K562 (cell line): ENCODE measurements around the gene PRR7. TPM values are rescaled to one million over a fixed set of nuclear protein-coding genes. Genes with fewer than 3 reads are reported as not detected.

Experiments
- ATAC-seq: fragments of 200-7000 bp; cut with Tn5 transposase; 3 replicates; pipeline ENCODE4 v1.9.1; 2020; ENCODE audit warnings: moderate library complexity
- BruUV-seq: library from RNA; stranded (reverse); fragments of 400-500 nt; replicated peaks from 2 replicates; lab custom pipeline; 2021; lab: Mats Ljungman, UMichigan
- CTCF ChIA-PET: fragments of 300-600 bp; formaldehyde crosslinking; extraction: SDS; loops from one replicate; lab custom pipeline; 2021; ENCODE audit warnings: low intra/inter-chr PET ratio; lab: Yijun Ruan, JAX
- POLR2A ChIA-PET: fragments of 300-600, 350-650 bp; sonication (Branson Sonifier 250); formaldehyde crosslinking; extraction: SDS; loops from one replicate; lab custom pipeline; 2021; ENCODE audit warnings: antibody characterized with exemption, inconsistent platforms; lab: Yijun Ruan, JAX
- DNase-seq, 4 experiments: peaks; one replicate each; pipeline versions ENCODE4 v3.0.0 to v3.0.0-alpha.2; 2011 to 2018; ENCODE audit warnings: low spot score in 3 of 4, mixed read lengths in 3 of 4; ENCODE audit errors: extremely low read depth in 1 of 4
- FAIRE-seq: peaks from 2 replicates; lab custom pipeline; 2011; peaks lifted over from hg19 to GRCh38; lab: Jason Lieb, UNC
- H2AFZ ChIP-seq: 2 replicates; pipeline ENCODE4 v1.6.0; 2011; ENCODE audit warnings: low read depth, low read length, control low read depth, inconsistent platforms
- H3K27ac ChIP-seq: fragments of 200-600 bp; 3 replicates; pipeline ENCODE4 v1.8.0; 2011; ENCODE audit warnings: low read depth, mild to moderate bottlenecking, control low read depth, inconsistent platforms, low read length, moderate library complexity, mixed read lengths; ENCODE audit errors: extremely low read depth
- H3K27me3 ChIP-seq, 2 experiments: fragments of 300-600 bp in 1 of 2; 2 replicates in 1 of 2; 3 replicates in 1 of 2; pipeline versions ENCODE4 v1.6.0 to v1.8.0; 2011; ENCODE audit warnings: inconsistent platforms in 2 of 2, low read length in 2 of 2, mild to moderate bottlenecking in 1 of 2, mixed read lengths in 1 of 2, moderate library complexity in 1 of 2; ENCODE audit not compliant: control insufficient read depth in 2 of 2, insufficient read depth in 2 of 2
- H3K36me3 ChIP-seq: fragments of 300-600 bp; 3 replicates; pipeline ENCODE4 v1.8.0; 2011; ENCODE audit warnings: mild to moderate bottlenecking, low read length, inconsistent platforms; ENCODE audit not compliant: control insufficient read depth, insufficient read depth
- H3K4me1 ChIP-seq, 2 experiments: fragments of 200-600 bp in 1 of 2; replicated peaks in 1 of 2; 2 replicates in 1 of 2; 3 replicates in 1 of 2; pipeline versions ENCODE4 v1.5.1 to v1.8.0; 2011; ENCODE audit warnings: inconsistent platforms in 2 of 2, low read length in 2 of 2, mild to moderate bottlenecking in 1 of 2, mixed read lengths in 1 of 2, moderate library complexity in 1 of 2; ENCODE audit not compliant: control insufficient read depth in 2 of 2, insufficient read depth in 2 of 2
- H3K4me2 ChIP-seq: 2 replicates; pipeline ENCODE4 v1.6.1; 2011; ENCODE audit warnings: low read length, control low read depth, inconsistent platforms, mixed read lengths; ENCODE audit not compliant: insufficient read depth
- H3K4me3 ChIP-seq: fragments of 200-600 bp; sonication (generic), shearing (Covaris generic); 2 replicates; pipeline ENCODE4 v1.5.1; 2016; ENCODE audit warnings: control low read depth, inconsistent platforms
- H3K79me2 ChIP-seq: fragments of 200-600 bp; 3 replicates; pipeline ENCODE4 v1.8.0; 2011; ENCODE audit warnings: low read length, inconsistent platforms; ENCODE audit not compliant: control insufficient read depth, insufficient read depth
- H3K9ac ChIP-seq, 2 experiments: 2 replicates each; pipeline versions ENCODE4 v1.6.0 to v1.6.1; 2011; ENCODE audit warnings: low read depth in 2 of 2, low read length in 2 of 2, control low read depth in 1 of 2, inconsistent platforms in 1 of 2, mild to moderate bottlenecking in 1 of 2, mixed read lengths in 1 of 2; ENCODE audit not compliant: insufficient read depth in 1 of 2
- H3K9me1 ChIP-seq: one replicate; pipeline ENCODE4 v1.6.0; 2011; ENCODE audit warnings: inconsistent platforms, mild to moderate bottlenecking, low read length, moderate library complexity; ENCODE audit not compliant: control insufficient read depth, insufficient read depth
- H3K9me3 ChIP-seq: replicated peaks from 2 replicates; pipeline ENCODE4 v1.5.1; 2011; ENCODE audit warnings: low read depth, low read length, inconsistent platforms; ENCODE audit not compliant: control insufficient read depth, insufficient read depth
- H4K20me1 ChIP-seq: replicated peaks from 2 replicates; pipeline ENCODE4 v1.6.1; 2011; ENCODE audit warnings: low read length, inconsistent platforms, mixed read lengths; ENCODE audit not compliant: control insufficient read depth, insufficient read depth
- GTF2F1 ChIP-seq: IDR thresholded peaks from 2 replicates; pipeline ENCODE4 v1.6.1; 2011; ENCODE audit warnings: low read depth, low read length, improper control_type of control experiment
- HEY1 ChIP-seq: fragments of 250-450 bp; sonication (Bioruptor Pico); IDR thresholded peaks from 2 replicates; pipeline ENCODE4 v1.5.0; 2020; ENCODE audit warnings: mild to moderate bottlenecking, moderate library complexity, borderline replicate concordance
- HINFP ChIP-seq: fragments of 450-650 bp; conservative IDR thresholded peaks from 2 replicates; pipeline ENCODE4 v1.6.1; 2016; ENCODE audit warnings: missing genetic modification characterization, low read depth, mild to moderate bottlenecking, control low read depth, missing compliant biosample characterization
- HNRNPL ChIP-seq: fragments of 200-400 bp; formaldehyde crosslinking; IDR thresholded peaks from 2 replicates; pipeline ENCODE4 v1.6.1; 2017; ENCODE audit warnings: low read depth, mild to moderate bottlenecking, low read length
- MTA1 ChIP-seq: fragments of 450-650 bp; IDR thresholded peaks from 2 replicates; pipeline ENCODE4 v1.6.1; 2017; ENCODE audit warnings: borderline replicate concordance
- NKRF ChIP-seq: fragments of 450-650 bp; IDR thresholded peaks from 2 replicates; pipeline ENCODE4 v1.6.1; 2016; ENCODE audit warnings: borderline replicate concordance
- PHB2 ChIP-seq: fragments of 450-650 bp; IDR thresholded peaks from 2 replicates; pipeline ENCODE4 v1.6.1; 2017; ENCODE audit warnings: low read depth
- RBM22 ChIP-seq: fragments of 200-400 bp; formaldehyde crosslinking; IDR thresholded peaks from 2 replicates; pipeline ENCODE4 v1.6.1; 2018; ENCODE audit warnings: low read length, low read depth; ENCODE audit not compliant: poor library complexity, severe bottlenecking
- SP1 ChIP-seq: sonication (generic); formaldehyde crosslinking; IDR thresholded peaks from 2 replicates; pipeline ENCODE4 v1.8.1; 2022; ENCODE audit warnings: mild to moderate bottlenecking, missing genetic modification reagents
- TCF3 ChIP-seq: sonication (generic); formaldehyde crosslinking; IDR thresholded peaks from 2 replicates; pipeline ENCODE4 v1.4.0; 2020; ENCODE audit warnings: mild to moderate bottlenecking, missing genetic modification reagents
- TCFL5 ChIP-seq: fragments of 250-450 bp; sonication (Bioruptor Pico); conservative IDR thresholded peaks from 2 replicates; pipeline ENCODE4 v1.6.1; 2021; ENCODE audit warnings: mild to moderate bottlenecking, moderate library complexity, matching md5 sums
- YY1 ChIP-seq, 3 experiments: IDR thresholded peaks; 2 replicates each; pipeline ENCODE4 v1.6.1; 2011; ENCODE audit warnings: low read length in 2 of 3, mild to moderate bottlenecking in 2 of 3, moderate library complexity in 2 of 3, borderline replicate concordance in 1 of 3, control low read depth in 1 of 3, low read depth in 1 of 3; ENCODE audit not compliant: insufficient read depth in 3 of 3, insufficient replicate concordance in 2 of 3, control insufficient read depth in 1 of 3, insufficient read length in 1 of 3; ENCODE audit errors: extremely low read depth in 1 of 3
- ZFX ChIP-seq: sonication (generic); formaldehyde crosslinking; IDR thresholded peaks from 2 replicates; pipeline ENCODE4 v1.8.0; 2022; ENCODE audit warnings: mild to moderate bottlenecking, missing genetic modification reagents, moderate library complexity
- ZNF717 ChIP-seq: fragments of 250-450 bp; sonication (Bioruptor Pico); IDR thresholded peaks from 2 replicates; pipeline ENCODE4 v1.5.0; 2021
- WGBS: fragments of 100-300 bp; shearing (Covaris generic); methylation state at CpG from one replicate; pipeline ENCODE4 v1.1.6; 2016; ENCODE audit warnings: low coverage, mixed read lengths; ENCODE audit not compliant: insufficient coverage; ENCODE audit errors: missing lambda C conversion rate; 5-methylcytosine and 5-hydroxymethylcytosine counted together
- in situ Hi-C: fragments of 300-500 bp; cut with MboI; formaldehyde crosslinking; loops from 4 replicates; pipeline ENCODE4 v1.15.0; 2018; ENCODE audit warnings: inconsistent platforms, mixed read lengths
- intact Hi-C: fragments of 100-400 bp; cut with micrococcal nuclease; formaldehyde crosslinking; loops from 2 replicates; pipeline ENCODE4 v1.14.2; 2022
- polyA plus RNA-seq, 8 experiments: library from polyadenylated mRNA; depleted of rRNA in 4 of 8; stranded (reverse) in 5 of 8; unstranded in 3 of 8; fragments of >200 nt; fragmentation: Nextera tagmentation in 2 of 8; fragmentation: Illumina TruSeq in 1 of 8; extraction: Ambion mirVana in 2 of 8; extraction: Trizol in 1 of 8; gene quantifications; 2 replicates each; pipeline versions ENCODE4 v1.2.1 to v1.2.3, GENCODE V29; 2011 to 2014; ENCODE audit warnings: inconsistent platforms in 1 of 8, missing spikeins in 1 of 8
- total RNA-seq, 7 experiments: library from RNA; depleted of rRNA in 6 of 7; stranded (reverse); fragments of >200 nt in 6 of 7; fragmentation: Illumina TruSeq in 2 of 7; extraction: Trizol in 2 of 7; gene quantifications; 2 replicates each; pipeline versions ENCODE4 v1.2.1 to v1.2.3, GENCODE V29; 2011 to 2021; ENCODE audit warnings: low replicate concordance in 1 of 7

The PRR7 gene
- total and polyA plus RNA-seq, 9 of the 15 experiments (the other 6 are each of a cell fraction or from before 2014, with no cell fraction given): 0.80 to 11.3 (median 10.4) TPM; not detected in 4

GRCh38 chr5:177491429-177491945 is 44.9 kb downstream of the PRR7 start (continued):
- no peak for TF ChIP-seq HINFP (tag)
- peak; percentile 93 for TF ChIP-seq HNRNPL
- TF ChIP-seq MTA1: no peak
- TF ChIP-seq PHB2: 0 out of 2 replicates have a peak, but pooled peaks have one; percentile 34
- peak in 1 of 3 experiments; percentile 37 for TF ChIP-seq YY1 (IDR thresholded peaks at IDR 0.05; ENCODE audit: borderline replicate concordance in 1 of 3, control insufficient read depth in 1 of 3, extremely low read depth in 1 of 3, insufficient read depth in 3 of 3, insufficient read length in 1 of 3, insufficient replicate concordance in 2 of 3, low read depth in 1 of 3, low read length in 2 of 3)

- 79% methylated on average over 37 of the region's 54 CpGs for WGBS
- Histone ChIP-seq H3K9ac (peak overlapping the region in 1 of 2 experiments; percentile 85; a peak in 2 of 4 replicates), H3K9me3 (no peaks in the 10 kb centered on the region), H3K4me3 (no peak overlapping the region), H3K4me1 (peaks cover 40 to 86% of the 10 kb centered on the region in 2 experiments), H2AFZ (no peak overlapping the region), H3K9me1 (no peaks in the 10 kb centered on the region), H3K4me2 (no peak overlapping the region), H4K20me1 (peaks cover 3% of the 10 kb centered on the region; the same call in 1 of the 2 replicates), H3K27me3 (no peaks in the 10 kb centered on the region), H3K27ac (peak overlapping the region; percentile 95; the same call in 2 of the 3 replicates), H3K79me2 (peaks cover 44% of the 10 kb centered on the region), H3K36me3 (peaks cover 81% of the 10 kb centered on the region; the same call in 2 of the 3 replicates)
- in situ Hi-C loops: no loop called here
- CTCF ChIA-PET: interaction anchor here (0.6 to 2.2 kb wide), 3 partner anchors 8 to 19 kb away, joined by 3 to 19 read pairs (median 4); no protein-coding TSS in a partner anchor
- FAIRE-seq (no peak), ATAC-seq (no peak), DNase-seq (no peak)
- intact Hi-C loops: loop anchor here (1.0 kb wide), 1 partner anchor 9 kb away; no protein-coding TSS in a partner anchor
- POLR2A ChIA-PET: interaction anchor here (0.6 to 4.0 kb wide), 18 partner anchors 9 to 135 kb away, joined by 3 to 21 read pairs (median 4); partner anchors contain the start of genes DBN1 and DOK3
- BruUV-seq: no TSS peak
- TF ChIP-seq NKRF: no peak
- TF ChIP-seq HEY1 (CRISPR knock-in tag): no peak
- peak; percentile 29; the same call in 1 of the 2 replicates for TF ChIP-seq ZFX (CRISPR knock-in tag)
- no peak for TF ChIP-seq TCFL5
- peak; percentile 52 for TF ChIP-seq RBM22
- peak; percentile 46; the same call in 1 of the 2 replicates for TF ChIP-seq HNRNPL
- no peak for TF ChIP-seq GTF2F1
- TF ChIP-seq ZNF717 (CRISPR knock-in tag): no peak
- TF ChIP-seq SP1 (CRISPR knock-in tag): no peak
- no peak for TF ChIP-seq TCF3
Observed at GRCh38 chr5:177491983-177492746, 45.6 kb downstream of the PRR7 start.
